Suprapubic skin (tissue), 4 donors: ENCODE results near the gene CADPS.

Source experiments
- EP300 ChIP-seq: sonication (generic); formaldehyde crosslinking; IDR thresholded peaks from one replicate; pipeline ENCODE4 v1.6.1; 2017; ENCODE audit warnings: antibody characterized with exemption
- POLR2A ChIP-seq, 2 donors: fragments of 450-650 bp; IDR thresholded peaks; one replicate each; pipeline ENCODE4 v1.6.1; 2017; ENCODE audit warnings: antibody characterized with exemption in 2 of 2, mild to moderate bottlenecking in 2 of 2, moderate library complexity in 2 of 2
- POLR2AphosphoS5 ChIP-seq, 3 donors: sonication (generic); formaldehyde crosslinking; IDR thresholded peaks; one replicate each; pipeline ENCODE4 v1.6.1; 2017; ENCODE audit warnings: antibody characterized with exemption in 3 of 3
- TF ChIP-seq, protein P1 (sequence below), 2 donors: fragments of 200-600 bp in 1 of 2; fragments of 450-650 bp in 1 of 2; sonication (generic) in 1 of 2; IDR thresholded peaks; one replicate each; pipeline ENCODE4 v1.5.1; 2016 to 2019; ENCODE audit warnings: antibody characterized with exemption in 2 of 2, mild to moderate bottlenecking in 1 of 2, moderate library complexity in 1 of 2

DNA sequence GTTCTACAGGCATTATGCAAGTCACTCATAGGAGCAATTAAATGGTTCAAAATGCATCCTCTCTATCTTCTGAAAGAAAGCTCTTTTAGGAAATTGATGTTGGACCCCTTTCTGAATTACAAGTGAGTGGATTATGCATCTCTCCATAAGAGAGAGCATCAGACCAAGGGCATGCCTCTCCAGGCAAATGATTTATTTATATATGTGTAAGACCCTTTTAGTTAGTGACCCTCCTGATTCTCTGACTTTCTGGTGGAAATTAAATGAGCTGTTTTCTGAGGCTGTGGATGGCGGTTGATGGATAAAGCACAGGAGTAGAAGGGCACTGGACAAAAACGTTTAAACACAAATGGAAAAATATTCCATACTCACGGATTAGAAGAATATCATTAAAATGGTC, 62.6 kb downstream of the CADPS start:
- TF ChIP-seq, protein P1, sequence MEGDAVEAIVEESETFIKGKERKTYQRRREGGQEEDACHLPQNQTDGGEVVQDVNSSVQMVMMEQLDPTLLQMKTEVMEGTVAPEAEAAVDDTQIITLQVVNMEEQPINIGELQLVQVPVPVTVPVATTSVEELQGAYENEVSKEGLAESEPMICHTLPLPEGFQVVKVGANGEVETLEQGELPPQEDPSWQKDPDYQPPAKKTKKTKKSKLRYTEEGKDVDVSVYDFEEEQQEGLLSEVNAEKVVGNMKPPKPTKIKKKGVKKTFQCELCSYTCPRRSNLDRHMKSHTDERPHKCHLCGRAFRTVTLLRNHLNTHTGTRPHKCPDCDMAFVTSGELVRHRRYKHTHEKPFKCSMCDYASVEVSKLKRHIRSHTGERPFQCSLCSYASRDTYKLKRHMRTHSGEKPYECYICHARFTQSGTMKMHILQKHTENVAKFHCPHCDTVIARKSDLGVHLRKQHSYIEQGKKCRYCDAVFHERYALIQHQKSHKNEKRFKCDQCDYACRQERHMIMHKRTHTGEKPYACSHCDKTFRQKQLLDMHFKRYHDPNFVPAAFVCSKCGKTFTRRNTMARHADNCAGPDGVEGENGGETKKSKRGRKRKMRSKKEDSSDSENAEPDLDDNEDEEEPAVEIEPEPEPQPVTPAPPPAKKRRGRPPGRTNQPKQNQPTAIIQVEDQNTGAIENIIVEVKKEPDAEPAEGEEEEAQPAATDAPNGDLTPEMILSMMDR (IDR thresholded peaks at IDR 0.05): no peak
- TF ChIP-seq POLR2AphosphoS5 (IDR thresholded peaks at IDR 0.05): no peak
- no peak for TF ChIP-seq EP300
- TF ChIP-seq POLR2A (IDR thresholded peaks at IDR 0.05): no peak
